Ecto neural progenitor cell (in vitro differentiated cells): Measurements from ENCODE around the gene PRB4.
"Not testable (repeated sequence)": the region's sequence is repeated elsewhere in the genome, so short reads cannot be mapped to it uniquely, and the experiment has no call there.

Source experiments
- DNase-seq: peaks from one replicate; pipeline ENCODE4 v3.0.0-alpha.2; 2018; ENCODE audit warnings: low spot score

Gene PRB4

GRCh38 chr12:11310336-11310735, at the start of gene PRB4:
Gene PRB4 (minus strand): TSS chr12:11310436. CDS start chr12:11310398, 38 bp downstream.
- no peak for DNase-seq

GRCh38 chr12:11351736-11352135, 41.5 kb upstream of the PRB4 start:
- not testable (repeated sequence) for DNase-seq

- DNase-seq: no peak
Observed at GRCh38 chr12:11348439-11348838, 38.2 kb upstream of the PRB4 start.

- no peak for DNase-seq
Observed at GRCh38 chr12:11347810-11348209, 37.6 kb upstream of the PRB4 start.

- DNase-seq: no peak
Observed at GRCh38 chr12:11344500-11344899, 34.3 kb upstream of the PRB4 start.

GRCh38 chr12:11324426-11324825, 14.2 kb upstream of the PRB4 start:
- no peak for DNase-seq

- no peak for DNase-seq
Observed at GRCh38 chr12:11321980-11322379, 11.7 kb upstream of the PRB4 start.

- DNase-seq: no peak
Observed at GRCh38 chr12:11307143-11307542, 3.1 kb downstream of the PRB4 start.

- DNase-seq: no peak
Observed at GRCh38 chr12:11273449-11273848, 36.8 kb downstream of the PRB4 start.

- DNase-seq: no peak
Observed at GRCh38 chr12:11269607-11270006, 40.6 kb downstream of the PRB4 start, which contains the start of gene PRB3. Gene PRB3 (minus strand): TSS chr12:11269707. CDS start chr12:11269669, 38 bp downstream.

GRCh38 chr12:11264501-11264900, 45.7 kb downstream of the PRB4 start:
- DNase-seq: no peak
